ENCODE data around the gene HSD17B2.

The HSD17B2 gene

GRCh38 chr16:82017911-82018568 is 17.0 kb upstream of the HSD17B2 start:
- DNase-seq (ENCODE audit: low read depth in 3 of 3, low spot score in 1 of 3): no peak

GRCh38 chr16:82019535-82019934 is 15.5 kb upstream of the HSD17B2 start:
- DNase-seq (ENCODE audit: low read depth in 3 of 3, low spot score in 1 of 3): no peak

- no peak for DNase-seq (ENCODE audit: low read depth in 3 of 3, low spot score in 1 of 3)
These were observed 15.0 kb upstream of the HSD17B2 start for GRCh38 chr16:82020051-82020450.

GRCh38 chr16:82023206-82023605 is 11.8 kb upstream of the HSD17B2 start:
- no peak for DNase-seq (ENCODE audit: low read depth in 3 of 3, low spot score in 1 of 3)

- DNase-seq (ENCODE audit: low read depth in 3 of 3, low spot score in 1 of 3): no peak
These were observed 10.7 kb upstream of the HSD17B2 start for GRCh38 chr16:82024316-82024715.

GRCh38 chr16:82024883-82025282 is 10.2 kb upstream of the HSD17B2 start:
- DNase-seq (ENCODE audit: low read depth in 3 of 3, low spot score in 1 of 3): no peak

GRCh38 chr16:82027629-82028064 is 7.4 kb upstream of the HSD17B2 start:
- no peak for DNase-seq (ENCODE audit: low read depth in 3 of 3, low spot score in 1 of 3)

- DNase-seq (ENCODE audit: low read depth in 3 of 3, low spot score in 1 of 3): no peak
These were observed 3.7 kb upstream of the HSD17B2 start for GRCh38 chr16:82031116-82032084.

GRCh38 chr16:82033006-82033405 is 2.0 kb upstream of the HSD17B2 start:
- no peak for DNase-seq (ENCODE audit: low read depth in 3 of 3, low spot score in 1 of 3)

- DNase-seq (ENCODE audit: low read depth in 3 of 3, low spot score in 1 of 3): no peak
These were observed 1.3 kb upstream of the HSD17B2 start for GRCh38 chr16:82033683-82034300.

- no peak for DNase-seq (ENCODE audit: low read depth in 3 of 3, low spot score in 1 of 3)
These were observed 2.2 kb downstream of the HSD17B2 start for GRCh38 chr16:82037251-82037650.

- DNase-seq (ENCODE audit: low read depth in 3 of 3, low spot score in 1 of 3): no peak
These were observed 2.6 kb downstream of the HSD17B2 start for GRCh38 chr16:82037666-82038065.

- no peak for DNase-seq (ENCODE audit: low read depth in 3 of 3, low spot score in 1 of 3)
These were observed 5.2 kb downstream of the HSD17B2 start for GRCh38 chr16:82040296-82040695.

- DNase-seq (ENCODE audit: low read depth in 3 of 3, low spot score in 1 of 3): no peak
These were observed 6.5 kb downstream of the HSD17B2 start for GRCh38 chr16:82041542-82041941.

GRCh38 chr16:82042144-82042543 is 7.1 kb downstream of the HSD17B2 start:
- no peak for DNase-seq (ENCODE audit: low read depth in 3 of 3, low spot score in 1 of 3)

GRCh38 chr16:82042846-82043245 is 7.8 kb downstream of the HSD17B2 start:
- no peak for DNase-seq (ENCODE audit: low read depth in 3 of 3, low spot score in 1 of 3)

- DNase-seq (ENCODE audit: low read depth in 3 of 3, low spot score in 1 of 3): no peak
These were observed 8.9 kb downstream of the HSD17B2 start for GRCh38 chr16:82043680-82044584.

- DNase-seq (ENCODE audit: low read depth in 3 of 3, low spot score in 1 of 3): no peak
These were observed 9.5 kb downstream of the HSD17B2 start for GRCh38 chr16:82044585-82044911.

- no peak for DNase-seq (ENCODE audit: low read depth in 3 of 3, low spot score in 1 of 3)
These were observed 10.4 kb downstream of the HSD17B2 start for GRCh38 chr16:82045465-82045864.

- DNase-seq (ENCODE audit: low read depth in 3 of 3, low spot score in 1 of 3): no peak
These were observed 11.5 kb downstream of the HSD17B2 start for GRCh38 chr16:82046541-82046940.

GRCh38 chr16:82046941-82047340 is 11.9 kb downstream of the HSD17B2 start:
- DNase-seq (ENCODE audit: low read depth in 3 of 3, low spot score in 1 of 3): no peak
